Rectal smooth muscle tissue (tissue), 1 donor: ENCODE results near the gene NPB.
A peak's percentile ranks its signal among the peaks of the same experiment; 100 is the strongest.

Experiments used
- H3K27ac ChIP-seq: one replicate; pipeline ENCODE4 v1.7.0; 2013; ENCODE audit warnings: low read depth, low read length, inconsistent platforms
- H3K27me3 ChIP-seq: one replicate; pipeline ENCODE4 v1.7.0; 2013; ENCODE audit warnings: low read length; ENCODE audit not compliant: control insufficient read depth, insufficient read depth
- H3K36me3 ChIP-seq: one replicate; pipeline ENCODE4 v1.7.0; 2013; ENCODE audit warnings: low read length; ENCODE audit not compliant: control insufficient read depth, insufficient read depth
- H3K4me1 ChIP-seq: one replicate; pipeline ENCODE4 v1.7.0; 2013; ENCODE audit warnings: low read length; ENCODE audit not compliant: control insufficient read depth, insufficient read depth
- H3K4me3 ChIP-seq: one replicate; pipeline ENCODE4 v1.7.0; 2013; ENCODE audit warnings: low read length
- H3K9ac ChIP-seq: one replicate; pipeline ENCODE4 v1.7.0; 2013; ENCODE audit warnings: low read length

NPB gene

DNA sequence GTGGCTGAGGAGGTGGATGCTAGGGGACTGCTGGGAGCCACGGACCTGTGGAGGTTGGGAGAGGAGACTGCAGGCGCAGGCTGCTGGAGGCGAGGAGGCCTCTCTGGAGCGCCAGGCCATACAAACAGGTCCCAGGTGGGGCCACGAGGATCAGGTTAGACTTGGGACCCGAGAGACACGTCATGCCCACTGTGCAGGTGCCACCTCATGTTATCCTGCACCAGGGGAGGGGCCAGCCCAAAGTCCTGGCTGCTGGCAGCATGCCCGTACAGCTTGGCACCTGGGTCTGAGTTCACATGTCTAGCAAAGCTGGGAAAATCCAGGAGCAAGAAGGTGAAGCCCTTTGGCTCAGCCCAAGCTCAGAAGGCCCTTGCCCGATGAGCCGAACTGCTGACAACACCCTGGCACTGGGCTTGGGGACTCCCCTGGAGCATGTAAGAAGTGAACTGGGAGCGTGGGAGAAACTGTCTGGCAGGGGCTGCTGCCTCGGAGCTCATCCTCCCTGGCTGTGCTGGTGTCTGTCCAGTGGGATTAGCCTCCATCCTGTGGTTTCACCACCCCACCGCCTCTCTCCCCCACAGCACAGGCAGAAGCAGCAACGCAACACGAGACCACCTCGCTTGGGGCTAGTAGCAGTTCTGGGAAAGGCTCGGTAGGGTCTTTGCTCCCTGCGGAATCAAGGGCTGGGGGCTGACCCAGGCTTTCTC, 36.2 kb upstream of the NPB start:
- Histone ChIP-seq H3K27ac (no peak overlapping the region), H3K4me1 (peaks cover 12% of the 10 kb centered on the region), H3K9ac (peak overlapping the region; percentile 32), H3K36me3 (peaks cover 11% of the 10 kb centered on the region), H3K4me3 (no peak overlapping the region), H3K27me3 (no peaks in the 10 kb centered on the region)

DNA sequence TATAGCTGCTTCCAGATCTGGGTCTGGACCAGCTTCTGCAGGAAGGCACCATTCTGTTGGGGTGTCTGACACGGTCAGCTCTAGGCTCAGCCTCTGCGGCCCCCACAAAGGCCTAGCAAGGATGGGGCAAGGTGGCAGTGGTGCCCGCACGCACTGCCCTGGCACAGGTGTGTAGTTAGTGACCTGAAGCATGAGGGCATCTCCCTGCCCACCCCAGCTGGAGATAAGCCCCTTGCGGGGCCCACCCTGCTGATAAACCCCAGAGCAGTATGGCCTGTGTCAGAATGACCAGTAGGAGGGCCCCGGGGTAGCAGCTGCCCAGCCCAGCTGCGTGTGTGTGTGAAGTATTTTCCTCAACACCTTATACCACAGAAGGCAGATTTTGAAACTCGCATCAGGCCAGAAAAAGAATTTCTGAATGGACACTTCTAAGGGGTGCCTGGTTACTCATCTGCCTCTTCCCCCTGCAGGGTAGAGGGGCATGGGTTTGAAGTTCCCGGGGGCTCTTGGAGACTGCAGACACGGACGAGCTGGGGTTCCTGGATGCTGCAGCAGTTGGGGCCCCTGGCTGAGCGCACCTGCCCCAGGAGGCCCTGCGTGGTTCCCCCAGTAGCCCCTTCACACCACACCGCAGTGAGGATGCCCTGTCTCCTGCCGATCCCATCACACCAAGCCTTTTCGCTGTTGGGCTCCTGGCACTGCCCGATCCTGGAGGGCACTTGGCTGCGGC, 35.4 kb upstream of the NPB start:
- peaks cover 9% of the 10 kb centered on the region for H3K4me1 ChIP-seq
- peak overlapping the region; percentile 15 for H3K27ac ChIP-seq
- H3K9ac ChIP-seq, result peak overlapping the region; percentile 32
- peaks cover 11% of the 10 kb centered on the region for H3K36me3 ChIP-seq
- H3K27me3 ChIP-seq, result no peaks in the 10 kb centered on the region
- H3K4me3 ChIP-seq, result no peak overlapping the region

GRCh38 chr17:81867170-81867990, 34.7 kb upstream of the NPB start:
- H3K4me1 ChIP-seq, result peaks cover 12% of the 10 kb centered on the region
- H3K9ac ChIP-seq, result no peak overlapping the region
- H3K27me3 ChIP-seq, result no peaks in the 10 kb centered on the region
- H3K4me3 ChIP-seq, result no peak overlapping the region
- peak overlapping the region; percentile 15 for H3K27ac ChIP-seq
- H3K36me3 ChIP-seq, result peaks cover 11% of the 10 kb centered on the region

GRCh38 chr17:81867991-81868673, 33.9 kb upstream of the NPB start:
- peaks cover 11% of the 10 kb centered on the region for H3K36me3 ChIP-seq
- no peaks in the 10 kb centered on the region for H3K27me3 ChIP-seq
- peak overlapping the region; percentile 80 for H3K27ac ChIP-seq
- peaks cover 12% of the 10 kb centered on the region for H3K4me1 ChIP-seq
- H3K4me3 ChIP-seq, result no peak overlapping the region
- H3K9ac ChIP-seq, result no peak overlapping the region

DNA sequence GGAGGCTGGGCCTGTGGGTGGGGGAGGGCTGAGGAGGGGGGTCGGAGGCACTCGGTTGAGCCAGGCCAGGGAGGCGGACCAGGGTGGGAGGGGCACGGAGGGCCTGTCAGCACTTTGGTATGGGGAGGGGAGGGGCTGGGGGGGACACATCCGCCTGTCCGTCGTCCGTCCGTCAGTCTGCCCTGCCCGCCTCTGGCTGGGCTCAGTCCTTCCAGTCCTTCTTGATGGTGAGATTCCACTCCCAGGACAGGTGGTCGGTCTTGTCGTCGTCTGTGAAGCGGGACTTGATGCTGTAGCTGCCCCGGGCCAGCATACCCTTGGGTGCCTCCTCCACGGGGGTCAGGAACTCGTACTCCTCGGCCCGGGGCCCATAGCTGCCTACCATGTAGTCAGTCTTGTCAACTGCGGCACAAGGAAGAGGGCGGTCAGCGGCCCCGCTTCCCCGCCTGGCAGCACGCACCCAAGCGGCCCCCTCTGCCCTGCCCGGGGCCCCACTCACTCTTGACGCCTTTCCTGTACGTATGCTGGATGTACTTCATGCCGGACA, 33.3 kb upstream of the NPB start:
- Histone ChIP-seq H3K9ac (no peak overlapping the region), H3K4me1 (peaks cover 12% of the 10 kb centered on the region), H3K27ac (peak overlapping the region; percentile 80), H3K4me3 (no peak overlapping the region), H3K27me3 (no peaks in the 10 kb centered on the region), H3K36me3 (peaks cover 11% of the 10 kb centered on the region)

- Histone ChIP-seq H3K4me3 (peak overlapping the region; percentile 61), H3K27me3 (no peaks in the 10 kb centered on the region), H3K36me3 (peaks cover 11% of the 10 kb centered on the region), H3K4me1 (peaks cover 12% of the 10 kb centered on the region), H3K27ac (peak overlapping the region; percentile 80), H3K9ac (peak overlapping the region; percentile 17)
Observed at GRCh38 chr17:81869221-81870130, 32.6 kb upstream of the NPB start.

GRCh38 chr17:81870131-81870980, 31.7 kb upstream of the NPB start:
- Histone ChIP-seq H3K27ac (peak overlapping the region; percentile 80), H3K4me3 (peak overlapping the region; percentile 61), H3K27me3 (no peaks in the 10 kb centered on the region), H3K4me1 (peaks cover 12% of the 10 kb centered on the region), H3K36me3 (peaks cover 11% of the 10 kb centered on the region), H3K9ac (peak overlapping the region; percentile 17)

GRCh38 chr17:81870981-81871386, 31.1 kb upstream of the NPB start, which contains the start of gene ARHGDIA:
Gene ARHGDIA, minus strand, starts transcription at chr17:81871337. Its CDS starts 1,407 bp downstream, at chr17:81869930.
- Histone ChIP-seq H3K4me1 (peaks cover 12% of the 10 kb centered on the region), H3K27ac (peak within 1 kb of the TSS; percentile 94), H3K36me3 (peaks cover 11% of the 10 kb centered on the region), H3K4me3 (peak within 1 kb of the TSS; percentile 87), H3K9ac (peak within 1 kb of the TSS; percentile 87), H3K27me3 (no peaks in the 10 kb centered on the region)

DNA sequence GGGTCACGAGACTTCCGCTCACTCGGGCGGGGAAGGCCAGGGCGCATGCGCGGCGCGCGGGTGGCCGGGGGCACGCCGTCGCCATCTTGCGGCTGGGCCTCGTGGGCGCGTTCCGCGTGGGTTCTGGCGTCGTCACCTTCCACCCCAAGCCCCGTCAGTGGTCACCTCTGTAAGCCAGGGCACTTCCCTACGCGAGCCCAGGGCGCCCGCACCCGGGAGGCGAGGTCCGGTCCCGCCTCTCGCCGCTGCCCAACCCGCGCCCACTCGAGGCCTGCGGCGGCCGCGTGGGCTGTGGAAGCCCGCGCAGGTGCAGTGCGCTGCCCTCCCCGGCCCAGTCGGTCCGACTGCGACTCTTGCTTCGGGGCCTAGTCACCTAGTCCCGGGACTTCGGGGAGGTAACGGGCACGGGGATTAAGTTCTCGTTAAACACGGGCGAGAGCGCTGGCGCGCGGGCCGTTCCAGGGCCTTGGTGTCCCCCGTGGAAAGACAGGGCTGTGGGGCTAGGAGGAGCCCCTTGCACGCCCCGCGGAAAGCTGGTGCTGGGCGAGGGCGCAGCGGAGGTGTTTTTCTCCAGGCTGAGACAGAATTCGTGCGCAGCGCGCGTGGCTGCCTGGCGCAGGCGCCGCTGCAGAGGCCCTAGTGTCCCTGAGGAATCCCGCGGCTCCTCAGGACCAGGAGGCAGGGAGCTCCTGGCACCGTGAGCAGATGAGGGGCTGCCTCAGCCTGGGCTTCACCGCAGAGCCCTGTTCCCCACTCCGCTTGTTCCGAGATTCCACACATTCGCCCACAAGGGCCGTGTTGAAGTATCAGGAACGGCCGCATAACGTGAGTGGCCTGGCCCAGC, 30.4 kb upstream of the NPB start:
- Histone ChIP-seq H3K27ac (peak overlapping the region; percentile 94), H3K4me1 (peaks cover 12% of the 10 kb centered on the region), H3K4me3 (peak overlapping the region; percentile 87), H3K27me3 (no peaks in the 10 kb centered on the region), H3K9ac (peak overlapping the region; percentile 87), H3K36me3 (peaks cover 11% of the 10 kb centered on the region)

DNA sequence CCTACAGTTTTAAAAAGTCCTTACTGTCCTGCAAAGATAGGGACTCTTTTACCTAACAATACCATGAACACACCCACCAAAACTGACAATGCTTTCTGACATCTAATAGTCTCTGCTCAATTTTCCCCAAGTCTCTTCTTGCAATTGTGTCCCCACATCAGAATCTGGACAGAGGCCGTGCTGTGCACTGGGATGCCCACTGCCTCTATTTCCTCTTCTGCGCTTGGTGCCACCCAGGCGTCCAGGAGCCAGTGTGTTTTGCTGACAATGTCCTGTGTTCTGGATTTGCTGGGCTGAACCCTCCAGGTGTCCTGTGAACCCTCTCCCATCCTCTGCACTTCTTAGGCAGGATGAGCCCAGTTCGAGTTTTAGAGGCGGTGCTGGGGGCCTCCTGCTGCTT, 24.5 kb upstream of the NPB start:
- Histone ChIP-seq H3K4me3 (no peak overlapping the region), H3K27me3 (no peaks in the 10 kb centered on the region), H3K4me1 (no peaks in the 10 kb centered on the region), H3K27ac (no peak overlapping the region), H3K9ac (no peak overlapping the region), H3K36me3 (peaks cover 3% of the 10 kb centered on the region)
